ENCODE results near the gene ISCU.

The ISCU gene

DNA sequence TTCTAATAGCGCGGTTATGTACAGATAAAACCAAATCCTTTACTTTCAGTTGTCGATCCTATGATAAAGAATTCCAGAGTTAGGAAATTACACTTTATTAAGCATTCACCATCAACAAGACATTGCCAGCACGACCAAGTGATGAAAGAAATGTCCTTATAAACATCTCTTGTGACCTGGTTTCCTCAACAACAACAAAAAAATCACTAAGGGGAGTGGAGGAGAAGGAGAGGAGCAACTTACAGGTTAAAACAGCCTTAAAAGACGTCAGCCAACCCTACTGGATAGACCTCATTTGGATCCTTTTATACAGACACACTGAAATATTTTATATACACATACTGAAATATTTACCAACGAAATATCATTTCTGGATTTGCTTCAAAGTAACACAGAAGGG, 24.2 kb upstream of the ISCU start:
- no peaks in the 10 kb centered on the region for H4K20me1 ChIP-seq (ENCODE audit: control insufficient read depth, insufficient read depth, low read depth, low read length)
- H3K4me2 ChIP-seq (ENCODE audit: low read length), result no peak overlapping the region
- peaks cover 20% of the 10 kb centered on the region for H3F3A ChIP-seq (ENCODE audit: control insufficient read depth, insufficient read depth)
- H3K9me3 ChIP-seq (ENCODE audit: control insufficient read depth, insufficient read depth, low read length), result no peaks in the 10 kb centered on the region
- H3K4me1 ChIP-seq (ENCODE audit: control insufficient read depth, low read length), result peaks cover 36% of the 10 kb centered on the region
- H3K36me3 ChIP-seq (ENCODE audit: control insufficient read depth, low read length), result peaks cover 88% of the 10 kb centered on the region
- no peaks in the 10 kb centered on the region for H3K9me2 ChIP-seq (replicated peaks; ENCODE audit: control insufficient read depth, low read length)
- peaks cover 66% of the 10 kb centered on the region for H3K79me2 ChIP-seq (ENCODE audit: control insufficient read depth, low read length)
- no peak overlapping the region for H3K27ac ChIP-seq (ENCODE audit: low read depth, low read length)
- no peak overlapping the region for H3K4me3 ChIP-seq (ENCODE audit: low read length)
- H3K27me3 ChIP-seq (ENCODE audit: control insufficient read depth, low read length), result no peaks in the 10 kb centered on the region
- TF ChIP-seq EZH2phosphoT487 (IDR thresholded peaks at IDR 0.05; ENCODE audit: borderline replicate concordance, low read length), result no peak
- TF ChIP-seq, protein P1, sequence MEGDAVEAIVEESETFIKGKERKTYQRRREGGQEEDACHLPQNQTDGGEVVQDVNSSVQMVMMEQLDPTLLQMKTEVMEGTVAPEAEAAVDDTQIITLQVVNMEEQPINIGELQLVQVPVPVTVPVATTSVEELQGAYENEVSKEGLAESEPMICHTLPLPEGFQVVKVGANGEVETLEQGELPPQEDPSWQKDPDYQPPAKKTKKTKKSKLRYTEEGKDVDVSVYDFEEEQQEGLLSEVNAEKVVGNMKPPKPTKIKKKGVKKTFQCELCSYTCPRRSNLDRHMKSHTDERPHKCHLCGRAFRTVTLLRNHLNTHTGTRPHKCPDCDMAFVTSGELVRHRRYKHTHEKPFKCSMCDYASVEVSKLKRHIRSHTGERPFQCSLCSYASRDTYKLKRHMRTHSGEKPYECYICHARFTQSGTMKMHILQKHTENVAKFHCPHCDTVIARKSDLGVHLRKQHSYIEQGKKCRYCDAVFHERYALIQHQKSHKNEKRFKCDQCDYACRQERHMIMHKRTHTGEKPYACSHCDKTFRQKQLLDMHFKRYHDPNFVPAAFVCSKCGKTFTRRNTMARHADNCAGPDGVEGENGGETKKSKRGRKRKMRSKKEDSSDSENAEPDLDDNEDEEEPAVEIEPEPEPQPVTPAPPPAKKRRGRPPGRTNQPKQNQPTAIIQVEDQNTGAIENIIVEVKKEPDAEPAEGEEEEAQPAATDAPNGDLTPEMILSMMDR (IDR thresholded peaks at IDR 0.05; ENCODE audit: low read depth, low read length, poor library complexity, severe bottlenecking), result no peak

DNA sequence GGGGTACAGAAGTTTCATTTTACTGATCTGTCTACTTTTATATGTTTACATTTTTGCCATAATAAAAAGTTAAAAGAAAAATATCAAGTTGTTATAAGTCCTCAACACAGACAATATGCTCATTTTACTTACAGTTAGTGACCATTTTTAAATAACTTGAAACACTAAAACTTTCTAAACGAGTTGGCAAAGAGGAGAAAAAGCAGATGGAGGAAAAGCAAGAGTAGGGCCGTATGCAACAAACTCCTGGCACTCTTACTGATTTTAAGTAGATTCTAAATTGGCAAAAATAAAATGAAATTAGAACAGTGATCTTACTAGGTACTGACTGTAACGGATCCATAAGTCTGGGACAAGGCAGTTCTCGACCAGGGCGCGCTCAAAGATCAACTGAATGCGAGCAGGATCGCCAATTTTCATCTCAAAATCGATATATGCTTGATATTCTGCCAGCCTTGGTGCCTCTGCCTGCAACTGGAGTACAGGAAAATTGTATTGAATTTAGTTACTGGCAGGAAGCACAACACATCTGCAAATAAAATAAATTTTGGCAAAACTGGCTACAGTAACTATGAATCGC, 23.7 kb upstream of the ISCU start:
- TF ChIP-seq EZH2phosphoT487 (IDR thresholded peaks at IDR 0.05; ENCODE audit: borderline replicate concordance, low read length), result no peak
- TF ChIP-seq, protein P1 (IDR thresholded peaks at IDR 0.05; ENCODE audit: low read depth, low read length, poor library complexity, severe bottlenecking), result no peak
- H4K20me1 ChIP-seq (ENCODE audit: control insufficient read depth, insufficient read depth, low read depth, low read length), result no peaks in the 10 kb centered on the region
- H3F3A ChIP-seq (ENCODE audit: control insufficient read depth, insufficient read depth), result peaks cover 21% of the 10 kb centered on the region
- no peaks in the 10 kb centered on the region for H3K27me3 ChIP-seq (ENCODE audit: control insufficient read depth, low read length)
- H3K9me3 ChIP-seq (ENCODE audit: control insufficient read depth, insufficient read depth, low read length), result no peaks in the 10 kb centered on the region
- no peaks in the 10 kb centered on the region for H3K9me2 ChIP-seq (replicated peaks; ENCODE audit: control insufficient read depth, low read length)
- peaks cover 41% of the 10 kb centered on the region for H3K4me1 ChIP-seq (ENCODE audit: control insufficient read depth, low read length)
- no peak overlapping the region for H3K4me2 ChIP-seq (ENCODE audit: low read length)
- H3K79me2 ChIP-seq (ENCODE audit: control insufficient read depth, low read length), result peaks cover 69% of the 10 kb centered on the region
- H3K36me3 ChIP-seq (ENCODE audit: control insufficient read depth, low read length), result peaks cover 88% of the 10 kb centered on the region
- no peak overlapping the region for H3K4me3 ChIP-seq (ENCODE audit: low read length)
- no peak overlapping the region for H3K27ac ChIP-seq (ENCODE audit: low read depth, low read length)

DNA sequence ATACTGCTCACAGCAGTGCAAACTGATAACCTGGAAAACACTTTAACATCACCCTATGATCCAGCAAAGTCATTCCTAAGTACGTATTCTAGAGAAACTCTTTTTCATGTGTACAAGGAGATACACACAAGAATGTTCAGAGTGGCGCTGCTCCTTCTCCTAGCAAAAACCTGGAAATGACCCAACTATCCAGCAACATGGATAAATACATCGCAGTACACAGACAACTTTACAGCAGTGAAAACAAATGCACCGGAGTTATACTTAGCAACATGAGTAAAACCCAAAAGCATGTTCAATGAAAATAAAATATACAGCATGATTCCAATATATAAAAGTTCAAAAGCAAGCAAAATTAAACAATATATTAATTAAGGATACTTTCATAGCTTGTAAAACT, 20.1 kb upstream of the ISCU start:
- peak overlapping the region; percentile 63 for H3K4me3 ChIP-seq (ENCODE audit: low read length)
- no peaks in the 10 kb centered on the region for H3K9me3 ChIP-seq (ENCODE audit: control insufficient read depth, insufficient read depth, low read length)
- peak overlapping the region; percentile 69 for H3K4me2 ChIP-seq (ENCODE audit: low read length)
- peak overlapping the region; percentile 93 for H3K27ac ChIP-seq (ENCODE audit: low read depth, low read length)
- H3F3A ChIP-seq (ENCODE audit: control insufficient read depth, insufficient read depth), result peaks cover 19% of the 10 kb centered on the region
- TF ChIP-seq, protein P1 (IDR thresholded peaks at IDR 0.05; ENCODE audit: low read depth, low read length, poor library complexity, severe bottlenecking), result no peak
- TF ChIP-seq EZH2phosphoT487 (IDR thresholded peaks at IDR 0.05; ENCODE audit: borderline replicate concordance, low read length), result no peak
- H3K9me2 ChIP-seq (replicated peaks; ENCODE audit: control insufficient read depth, low read length), result no peaks in the 10 kb centered on the region
- peaks cover 90% of the 10 kb centered on the region for H3K36me3 ChIP-seq (ENCODE audit: control insufficient read depth, low read length)
- H3K79me2 ChIP-seq (ENCODE audit: control insufficient read depth, low read length), result peaks cover 93% of the 10 kb centered on the region
- H4K20me1 ChIP-seq (ENCODE audit: control insufficient read depth, insufficient read depth, low read depth, low read length), result no peaks in the 10 kb centered on the region
- H3K27me3 ChIP-seq (ENCODE audit: control insufficient read depth, low read length), result no peaks in the 10 kb centered on the region
- H3K4me1 ChIP-seq (ENCODE audit: control insufficient read depth, low read length), result peaks cover 76% of the 10 kb centered on the region
